Activated CD4-positive, alpha-beta T cell treated with anti-CD3 and anti-CD28 coated beads, Interleukin-10, Interleukin-2, amounts not matched to agents 100 ng/mL and 50 ng/mL, durations not matched to agents 16 hours and 8 hours (primary cell): ENCODE measurements around the gene IGF1.
"Not testable (repeated sequence)": the region's sequence is repeated elsewhere in the genome, so short reads cannot be mapped to it uniquely, and the experiment has no call there.

ENCODE experiments used
- DNase-seq: peaks from one replicate; pipeline ENCODE4 v3.0.0-alpha.2; 2020

The IGF1 gene

DNA sequence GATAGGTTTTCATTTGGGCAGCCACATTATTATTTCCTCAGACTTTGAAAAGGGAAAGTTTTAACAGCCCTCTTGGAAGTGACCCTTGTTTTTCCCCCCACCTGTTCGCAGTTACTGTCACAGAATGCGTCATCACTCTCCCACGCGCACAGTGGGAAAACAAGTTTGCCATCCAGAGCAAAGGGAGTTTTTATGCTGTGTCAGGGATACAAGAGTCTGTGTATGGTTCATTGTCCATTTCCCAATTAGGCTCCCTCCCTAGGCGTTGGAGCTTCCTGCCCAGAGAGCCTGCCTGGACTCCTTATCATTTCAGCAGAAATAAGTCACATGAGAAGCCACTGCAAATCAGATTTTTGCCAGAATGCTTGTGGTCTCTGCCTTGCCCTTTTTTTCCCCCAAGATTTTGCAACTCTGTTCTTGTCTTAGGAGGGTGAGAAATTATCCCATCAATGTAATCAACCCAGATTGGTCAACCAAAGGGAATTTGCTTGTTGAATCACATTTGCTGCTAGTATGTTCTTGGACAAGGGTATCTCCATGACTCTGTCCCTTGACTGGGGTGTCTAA is 104.1 kb downstream of the IGF1 start:
- no peak for DNase-seq

DNA sequence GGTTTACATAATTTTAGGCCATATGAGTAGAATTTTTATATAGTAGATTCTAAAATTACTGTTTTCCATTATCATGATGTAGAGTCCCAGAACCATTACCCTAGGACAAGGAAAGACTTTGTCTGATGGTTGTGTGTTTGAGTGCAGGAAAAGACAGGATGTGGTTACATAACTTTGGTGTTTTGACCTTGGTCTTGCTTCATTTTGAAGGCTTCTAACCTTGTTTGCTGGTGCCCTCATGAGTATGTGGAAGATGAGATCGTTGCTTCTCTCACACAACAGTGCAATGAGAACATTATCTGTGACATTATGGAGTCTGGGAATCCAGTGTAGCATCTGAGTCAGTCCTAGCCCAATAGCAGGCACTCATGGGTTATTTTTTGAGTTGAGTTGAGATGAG is 106.2 kb downstream of the IGF1 start:
- DNase-seq = no peak

- DNase-seq = no peak
Measured at GRCh38 chr12:102372087-102372486, 108.3 kb downstream of the IGF1 start.

DNA sequence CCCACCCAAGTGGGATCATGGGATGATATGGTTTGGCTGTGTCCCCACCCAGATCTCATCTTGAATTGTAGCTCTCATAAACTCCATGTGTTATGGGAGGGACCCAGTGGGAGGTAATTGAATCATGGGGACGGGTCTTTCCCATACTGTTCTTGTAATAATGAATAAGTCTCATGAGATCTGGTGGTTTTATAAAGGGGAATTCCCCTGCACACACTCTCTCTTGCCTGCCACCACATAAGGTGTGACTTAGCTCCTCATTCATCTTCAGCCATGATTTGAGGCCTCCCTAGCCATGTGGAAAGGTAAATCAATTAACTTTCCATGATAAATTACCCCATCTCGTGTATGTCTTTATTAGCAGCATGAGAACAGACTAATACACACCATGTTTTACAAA is 109.2 kb downstream of the IGF1 start:
- DNase-seq = no peak

- DNase-seq = no peak
Measured at GRCh38 chr12:102369876-102370275, 110.5 kb downstream of the IGF1 start.

DNA sequence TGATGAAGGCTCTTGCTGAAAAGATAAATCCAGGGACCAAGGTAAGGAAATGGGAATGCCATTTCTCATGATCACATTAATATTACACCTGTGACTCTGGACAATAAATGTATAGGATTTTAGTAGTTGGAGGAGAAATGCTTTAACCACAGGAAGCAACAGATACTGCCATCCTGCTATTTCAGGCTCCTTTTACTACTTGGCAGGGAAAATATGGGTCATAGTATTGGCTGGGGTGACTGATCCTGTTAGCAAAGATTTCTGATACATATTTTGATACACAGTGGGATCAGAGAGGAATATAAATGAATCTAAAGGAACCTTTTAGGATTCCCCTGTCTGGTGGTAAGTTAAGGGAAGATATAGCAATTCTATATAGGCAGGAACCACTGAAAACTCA is 115.0 kb downstream of the IGF1 start:
- no peak for DNase-seq

- DNase-seq = no peak
Measured at GRCh38 chr12:102364709-102365108, 115.7 kb downstream of the IGF1 start.

- DNase-seq = no peak
Measured at GRCh38 chr12:102356690-102357089, 123.7 kb downstream of the IGF1 start.

- DNase-seq = not testable (repeated sequence)
Measured at GRCh38 chr12:102354281-102354680, 126.1 kb downstream of the IGF1 start.

- no peak for DNase-seq
Measured at GRCh38 chr12:102351322-102351721, 129.0 kb downstream of the IGF1 start.

DNA sequence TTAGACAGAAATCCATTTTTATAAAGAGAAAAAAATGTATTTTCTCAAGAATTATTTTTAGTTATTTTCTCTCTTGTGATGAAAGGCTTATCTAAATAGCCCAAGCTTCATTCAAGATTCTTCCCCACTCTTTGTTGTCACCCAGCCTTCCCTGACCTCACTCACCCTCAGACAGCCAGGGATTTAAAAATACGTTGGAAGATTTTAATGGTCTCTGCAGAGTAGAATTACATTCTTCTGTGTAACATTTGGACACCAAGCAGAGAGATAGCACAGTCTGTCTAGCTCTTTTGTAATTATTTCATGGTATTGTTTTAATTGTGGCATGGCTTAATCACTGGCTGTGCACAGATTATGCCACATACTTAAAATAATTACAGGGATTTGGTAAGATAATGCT is 130.3 kb downstream of the IGF1 start:
- no peak for DNase-seq

- no peak for DNase-seq
Measured at GRCh38 chr12:102349079-102349478, 131.3 kb downstream of the IGF1 start.

DNA sequence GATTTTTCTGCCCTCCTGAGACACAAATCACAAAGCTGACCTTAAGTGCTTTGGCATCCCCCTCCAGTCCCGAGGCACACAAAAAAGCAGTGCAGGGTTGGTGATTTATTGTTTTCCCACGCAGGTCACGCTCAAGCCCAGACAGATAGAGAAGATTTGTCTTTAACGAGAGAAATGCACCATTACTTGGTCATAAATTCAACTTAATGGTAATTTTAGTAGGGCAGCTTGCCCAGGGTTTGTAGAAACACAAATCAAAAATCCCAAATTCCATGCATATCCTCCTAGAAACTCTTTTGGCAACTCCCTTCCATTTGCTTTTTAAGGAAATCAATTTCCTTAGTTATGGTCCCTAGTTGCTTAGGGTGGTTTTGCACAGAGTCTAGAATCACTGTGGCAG is 132.6 kb downstream of the IGF1 start:
- no peak for DNase-seq
